IMR-90 (cell line): ENCODE data around the gene TMEM25. TPM values are rescaled to one million over a fixed set of nuclear protein-coding genes. Genes with fewer than 3 reads are reported as not detected.
A peak's percentile ranks its signal among the peaks of the same experiment; 100 is the strongest.

Experiments used
- ATAC-seq: fragments of 200-7000 bp; cut with Tn5 transposase; 2 replicates; pipeline ENCODE4 v1.9.1; 2020; ENCODE audit warnings: low read depth, mild to moderate bottlenecking, moderate library complexity
- BruUV-seq: library from RNA; stranded (reverse); fragments of 400-500 nt; replicated peaks from 2 replicates; lab custom pipeline; 2021; lab: Mats Ljungman, UMichigan
- CTCF ChIA-PET: fragments of 300-600 bp; formaldehyde crosslinking; extraction: SDS; loops from one replicate; lab custom pipeline; 2021; ENCODE audit warnings: antibody characterized with exemption; lab: Yijun Ruan, JAX
- POLR2A ChIA-PET: fragments of 300-600 bp; sonication (Branson Sonifier 250); formaldehyde crosslinking; loops from one replicate; lab custom pipeline; 2022; ENCODE audit warnings: antibody characterized with exemption; ENCODE audit not compliant: unreplicated experiment; lab: Charles Lee
- DNase-seq: peaks from one replicate; pipeline ENCODE4 v3.0.0; 2013
- H2AFZ ChIP-seq: replicated peaks from 2 replicates; pipeline ENCODE3; 2013; ENCODE audit warnings: low read length, mild to moderate bottlenecking; ENCODE audit not compliant: poor library complexity
- H2AK5ac ChIP-seq: 2 replicates; pipeline ENCODE4 v1.6.1; 2013; ENCODE audit warnings: low read depth, low read length, inconsistent platforms
- H2AK9ac ChIP-seq: replicated peaks from 2 replicates; pipeline ENCODE3; 2013; ENCODE audit warnings: mild to moderate bottlenecking, low read depth, low read length, moderate library complexity; ENCODE audit not compliant: poor library complexity
- H2BK120ac ChIP-seq: 2 replicates; pipeline ENCODE4 v1.6.1; 2013; ENCODE audit warnings: low read depth, low read length, inconsistent platforms
- H2BK15ac ChIP-seq: 3 replicates; pipeline ENCODE4 v1.6.1; 2013; ENCODE audit warnings: low read depth, low read length, inconsistent platforms
- H2BK20ac ChIP-seq: 2 replicates; pipeline ENCODE4 v1.6.1; 2013; ENCODE audit warnings: low read depth, mild to moderate bottlenecking, inconsistent platforms, low read length, moderate library complexity
- H2BK5ac ChIP-seq: 2 replicates; pipeline ENCODE4 v1.6.1; 2013; ENCODE audit warnings: mild to moderate bottlenecking, low read depth, low read length, inconsistent platforms; ENCODE audit not compliant: poor library complexity, severe bottlenecking
- H3K14ac ChIP-seq: replicated peaks from 2 replicates; pipeline ENCODE4 v1.6.1; 2013; ENCODE audit warnings: low read depth, low read length, inconsistent platforms
- H3K18ac ChIP-seq: 2 replicates; pipeline ENCODE4 v1.6.1; 2013; ENCODE audit warnings: low read depth, low read length, control low read depth
- H3K23ac ChIP-seq: 2 replicates; pipeline ENCODE4 v1.6.1; 2013; ENCODE audit warnings: low read depth, low read length, inconsistent platforms
- H3K27ac ChIP-seq: 2 replicates; pipeline ENCODE4 v1.5.1; 2013; ENCODE audit warnings: mild to moderate bottlenecking, control low read depth, low read length; ENCODE audit not compliant: insufficient read depth
- H3K27me3 ChIP-seq: 2 replicates; pipeline ENCODE4 v1.6.1; 2013; ENCODE audit warnings: low read length; ENCODE audit not compliant: control insufficient read depth, insufficient read depth
- H3K36me3 ChIP-seq: 2 replicates; pipeline ENCODE4 v1.6.1; 2013; ENCODE audit warnings: low read length, mixed read lengths; ENCODE audit not compliant: control insufficient read depth, insufficient read depth
- H3K4ac ChIP-seq: 2 replicates; pipeline ENCODE4 v1.6.1; 2013; ENCODE audit warnings: low read depth, low read length, inconsistent platforms
- H3K4me1 ChIP-seq: 2 replicates; pipeline ENCODE4 v1.6.1; 2013; ENCODE audit warnings: low read length, mixed read lengths; ENCODE audit not compliant: control insufficient read depth, insufficient read depth
- H3K4me2 ChIP-seq: 2 replicates; pipeline ENCODE4 v1.6.1; 2013; ENCODE audit warnings: low read depth, mild to moderate bottlenecking, control low read depth, low read length, moderate library complexity
- H3K4me3 ChIP-seq: 2 replicates; pipeline ENCODE4 v1.5.1; 2013; ENCODE audit warnings: low read depth, mild to moderate bottlenecking, control low read depth, low read length, moderate library complexity; ENCODE audit not compliant: insufficient read depth
- H3K56ac ChIP-seq: 2 replicates; pipeline ENCODE4 v1.6.1; 2013; ENCODE audit warnings: low read length, inconsistent platforms; ENCODE audit not compliant: insufficient read depth; ENCODE audit errors: extremely low read depth
- H3K79me1 ChIP-seq, 2 experiments: 2 replicates each; pipeline ENCODE4 v1.6.1; 2013; ENCODE audit warnings: low read length in 2 of 2, inconsistent platforms in 1 of 2, low read depth in 1 of 2
- H3K9ac ChIP-seq: 2 replicates; pipeline ENCODE4 v1.6.1; 2013; ENCODE audit warnings: low read depth, low read length, control low read depth
- H3K9me1 ChIP-seq: 2 replicates; pipeline ENCODE4 v1.6.1; 2013; ENCODE audit warnings: low read length, inconsistent platforms; ENCODE audit not compliant: insufficient read depth
- H3K9me3 ChIP-seq: 2 replicates; pipeline ENCODE4 v1.6.1; 2013; ENCODE audit warnings: low read length; ENCODE audit not compliant: control insufficient read depth, insufficient read depth
- H4K20me1 ChIP-seq: 2 replicates; pipeline ENCODE4 v1.6.1; 2013; ENCODE audit warnings: low read length, inconsistent platforms; ENCODE audit not compliant: insufficient read depth
- H4K5ac ChIP-seq: 2 replicates; pipeline ENCODE4 v1.6.1; 2013; ENCODE audit warnings: mild to moderate bottlenecking, low read depth, low read length, control low read depth
- H4K8ac ChIP-seq, 2 experiments: 2 replicates each; pipeline ENCODE4 v1.6.1; 2013; ENCODE audit warnings: low read depth in 2 of 2, low read length in 2 of 2, control low read depth in 1 of 2, inconsistent platforms in 1 of 2
- H4K91ac ChIP-seq: 2 replicates; pipeline ENCODE4 v1.6.1; 2013; ENCODE audit warnings: low read depth, low read length, inconsistent platforms; ENCODE audit not compliant: insufficient read depth
- ELK1 ChIP-seq: fragments of 150-350 bp; IDR thresholded peaks from 2 replicates; pipeline ENCODE4 v1.6.1; 2016; ENCODE audit warnings: low read depth, mild to moderate bottlenecking, low read length, moderate library complexity, borderline replicate concordance
- MAFK ChIP-seq: IDR thresholded peaks from 2 replicates; pipeline ENCODE4 v1.6.1; 2012; ENCODE audit warnings: low read depth, low read length, improper control_type of control experiment
- MXI1 ChIP-seq: IDR thresholded peaks from 2 replicates; pipeline ENCODE4 v1.6.1; 2012; ENCODE audit warnings: low read depth, mild to moderate bottlenecking, low read length, moderate library complexity, borderline replicate concordance
- WGBS, 2 experiments: methylation state at CpG; one replicate each; pipeline versions ENCODE4 v1.1.5 to v1.1.7; 2013; ENCODE audit warnings: missing lambda C conversion rate in 2 of 2; ENCODE audit not compliant: insufficient read length in 1 of 2; ENCODE audit errors: extremely low coverage in 2 of 2; 5-methylcytosine and 5-hydroxymethylcytosine counted together
- dilution Hi-C: fragments of 300-500 bp; cut with HindIII; formaldehyde crosslinking; loops from one replicate; pipeline ENCODE4 v1.14.3; 2018; ENCODE audit warnings: low sequenced_read_pairs; ENCODE audit not compliant: unreplicated experiment
- in situ Hi-C: fragments of 300-500 bp; cut with MboI; formaldehyde crosslinking; loops from 3 replicates; pipeline ENCODE4 v1.14.3; 2019; ENCODE audit warnings: low sequenced_read_pairs, inconsistent platforms, mixed read lengths
- intact Hi-C: fragments of 100-400 bp; cut with micrococcal nuclease; formaldehyde crosslinking; loops from 2 replicates; pipeline ENCODE4 v1.10.0; 2022
- polyA plus RNA-seq, 3 experiments: library from polyadenylated mRNA; depleted of rRNA; stranded (reverse); fragments of >200 nt; gene quantifications; 2 replicates each; pipeline ENCODE4 v1.2.3, GENCODE V29; 2012; ENCODE audit warnings: low replicate concordance in 1 of 3
- total RNA-seq: library from RNA; depleted of rRNA; stranded (reverse); fragments of >200 nt; gene quantifications from 2 replicates; pipeline ENCODE4 v1.2.3, GENCODE V29; 2012

TMEM25 gene
- total and polyA plus RNA-seq, 2 of the 4 experiments (the other 2 are of a cell fraction) = 14.0 to 37.1 TPM

- TF ChIP-seq MAFK (peak; percentile 57), MXI1 (no peak), ELK1 (no peak)
- Histone ChIP-seq H3K9me3 (no peaks in the 10 kb centered on the region), H2BK15ac (no peak overlapping the region), H3K9me1 (no peaks in the 10 kb centered on the region), H3K4me3 (no peak overlapping the region), H3K27me3 (no peaks in the 10 kb centered on the region), H2BK20ac (no peak overlapping the region), H3K18ac (no peak overlapping the region), H3K9ac (no peak overlapping the region), H2BK120ac (no peak overlapping the region), H3K4ac (no peak overlapping the region), H3K79me1 (peaks cover 0 to 3% of the 10 kb centered on the region in 2 experiments; a peak in 2 of 4 replicates), H2AFZ (no peak overlapping the region), H3K4me1 (no peaks in the 10 kb centered on the region), H4K8ac (no peak overlapping the region), H4K5ac (no peak overlapping the region), H3K4me2 (no peak overlapping the region), H2BK5ac (no peak overlapping the region), H4K20me1 (no peaks in the 10 kb centered on the region), H3K36me3 (peaks cover 36% of the 10 kb centered on the region), H2AK9ac (no peak overlapping the region), H3K14ac (no peak overlapping the region), H3K56ac (no peak overlapping the region), H4K91ac (no peak overlapping the region), H3K27ac (no peak overlapping the region), H2AK5ac (no peak overlapping the region), H3K23ac (no peak overlapping the region)
- dilution Hi-C loops = no loop called here
- whole genome bisulfite sequencing, 2 experiments = no CpG with 5 or more reads among the region's 3 CpGs
- intact Hi-C loops = no loop called here
- ChIA-PET CTCF (no interaction called here), POLR2A (no interaction called here)
- in situ Hi-C loops = no loop called here
- no peak for ATAC-seq
- DNase-seq = no peak
- BruUV-seq = no TSS peak
Observed at GRCh38 chr11:118484405-118484804, 46.6 kb upstream of the TMEM25 start.
